Brain microvascular endothelial cell (primary cell): ENCODE measurements around the gene TMEM106B.
A peak's percentile ranks its signal among the peaks of the same experiment; 100 is the strongest.
"Not testable (repeated sequence)": the region's sequence is repeated elsewhere in the genome, so short reads cannot be mapped to it uniquely, and the experiment has no call there.

Source experiments
- DNase-seq: peaks from one replicate; pipeline ENCODE4 v3.0.0-alpha.2; 2020
- H3K27ac ChIP-seq: fragments of 250-450 bp; sonication (Bioruptor Pico); 2 replicates; pipeline ENCODE4 v1.5.1; 2020; ENCODE audit warnings: mild to moderate bottlenecking, moderate library complexity
- H3K27me3 ChIP-seq: fragments of 250-450 bp; sonication (Bioruptor Pico); replicated peaks from 2 replicates; pipeline ENCODE4 v1.5.1; 2020; ENCODE audit warnings: mild to moderate bottlenecking
- H3K36me3 ChIP-seq: fragments of 250-450 bp; sonication (Bioruptor Pico); replicated peaks from 2 replicates; pipeline ENCODE4 v1.5.1; 2020; ENCODE audit warnings: mild to moderate bottlenecking
- H3K4me3 ChIP-seq: 2 replicates; pipeline ENCODE4 v1.5.1; 2011; ENCODE audit warnings: low read depth, mild to moderate bottlenecking, control low read depth, low read length, moderate library complexity
- CTCF ChIP-seq: IDR thresholded peaks from 2 replicates; pipeline ENCODE4 v1.5.1; 2011; ENCODE audit warnings: low read depth, mild to moderate bottlenecking, moderate library complexity, low read length, control low read depth, inconsistent platforms; ENCODE audit errors: missing control alignments
- in situ Hi-C: cut with HindIII; loops from 2 replicates; pipeline ENCODE4 v1.10.0; 2017; ENCODE audit warnings: low sequenced_read_pairs, low pct_ligation_motif_present

The TMEM106B gene

DNA sequence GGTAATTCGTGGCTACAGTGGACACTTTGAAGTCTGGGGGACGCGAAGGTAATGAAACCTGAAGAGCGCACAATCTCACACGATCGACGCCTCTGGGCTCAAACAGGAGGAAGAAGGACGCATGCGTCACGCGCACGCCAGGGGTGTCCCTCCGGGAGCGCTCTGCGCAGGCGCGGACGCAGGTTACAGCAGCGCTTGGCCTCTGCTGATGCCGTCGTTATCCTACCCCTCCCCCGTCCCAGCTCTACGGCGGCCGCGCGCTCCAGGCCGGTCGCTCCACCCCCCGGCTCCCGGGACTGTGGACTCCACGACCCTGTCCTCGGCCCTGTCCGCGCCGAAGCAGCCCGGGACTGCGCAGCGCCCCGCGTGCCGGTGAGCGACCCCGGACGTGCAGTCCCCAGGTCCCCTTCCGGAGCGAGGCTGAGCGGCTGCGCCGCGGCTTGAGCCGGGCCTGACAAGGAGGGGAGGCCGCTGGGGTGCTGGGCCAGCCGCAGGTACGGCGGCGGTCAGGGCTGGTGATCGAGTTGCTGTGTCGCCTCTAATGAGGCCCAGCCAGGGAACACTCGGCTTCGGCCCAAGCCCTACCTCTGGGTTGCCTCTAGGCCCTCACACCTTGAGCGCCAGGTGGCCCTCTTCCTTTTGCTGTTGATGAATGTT lies at the start of gene TMEM106B:
TMEM106B (plus strand) TSS at position 241 of the 657 bp plus-strand sequence. CDS start 3,517 bp downstream, outside the sequence.
- H3K36me3 ChIP-seq = no peaks in the 10 kb centered on the region
- peak within 1 kb of the TSS; percentile 79 for H3K4me3 ChIP-seq
- peak; percentile 14 for TF ChIP-seq CTCF
- peak within 1 kb of the TSS; percentile 82 for H3K27ac ChIP-seq
- H3K27me3 ChIP-seq = no peaks in the 10 kb centered on the region
- DNase-seq = peak; percentile 91
- in situ Hi-C loops = no loop called here

GRCh38 chr7:12162415-12163113 lies 48.5 kb upstream of the TMEM106B start:
- in situ Hi-C loops = no loop called here
- TF ChIP-seq CTCF = no peak
- Histone ChIP-seq H3K4me3 (no peak overlapping the region), H3K27ac (no peak overlapping the region), H3K27me3 (no peaks in the 10 kb centered on the region), H3K36me3 (no peaks in the 10 kb centered on the region)
- peak; percentile 58 for DNase-seq

DNA sequence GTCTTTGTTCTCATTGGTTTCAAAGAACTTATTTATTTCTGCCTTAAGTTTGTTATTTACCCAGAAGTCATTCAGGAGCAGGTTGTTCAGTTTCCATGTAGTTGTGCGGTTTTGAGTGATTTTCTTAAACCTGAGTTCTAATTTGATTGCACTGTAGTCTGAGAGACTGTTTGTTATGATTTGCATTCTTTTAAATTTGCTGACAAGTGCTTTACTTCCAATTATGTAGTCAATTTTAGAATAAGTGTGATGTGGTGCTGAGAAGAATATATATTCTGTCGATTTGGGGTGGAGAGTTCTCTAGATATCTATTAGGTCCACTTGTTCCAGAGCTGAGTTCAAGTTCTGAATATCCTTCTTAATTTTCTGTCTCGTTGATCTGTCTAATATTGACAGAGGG lies 43.0 kb upstream of the TMEM106B start:
- H3K36me3 ChIP-seq, H3K27me3 ChIP-seq, H3K27ac ChIP-seq, in situ Hi-C loops, DNase-seq, H3K4me3 ChIP-seq: not testable (repeated sequence)

- DNase-seq, H3K4me3 ChIP-seq, in situ Hi-C loops, H3K27me3 ChIP-seq, H3K27ac ChIP-seq, H3K36me3 ChIP-seq: not testable (repeated sequence)
Observed at GRCh38 chr7:12169981-12170820, 40.9 kb upstream of the TMEM106B start.

DNA sequence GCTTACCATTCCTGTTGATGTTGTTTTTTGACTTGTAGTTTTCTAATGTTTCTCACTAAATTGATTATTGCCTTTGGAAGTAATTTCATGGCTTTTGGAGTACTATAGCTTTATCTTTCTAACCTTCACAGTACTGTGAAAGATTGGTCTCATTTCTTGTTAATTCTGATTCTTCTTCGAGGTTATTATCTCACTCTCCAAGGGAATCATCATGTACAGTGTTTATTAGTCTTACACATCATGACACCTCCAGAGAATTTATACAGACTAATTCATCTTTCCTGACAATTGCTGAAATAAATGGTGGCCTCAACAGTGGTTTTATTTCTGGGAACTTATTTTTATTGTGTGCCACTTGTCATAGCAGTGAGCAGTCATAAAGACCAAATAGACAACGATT lies 37.4 kb upstream of the TMEM106B start:
- Histone ChIP-seq H3K27ac (no peak overlapping the region), H3K36me3 (no peaks in the 10 kb centered on the region), H3K4me3 (no peak overlapping the region), H3K27me3 (no peaks in the 10 kb centered on the region)
- in situ Hi-C loops = no loop called here
- no peak for TF ChIP-seq CTCF
- DNase-seq = no peak

DNA sequence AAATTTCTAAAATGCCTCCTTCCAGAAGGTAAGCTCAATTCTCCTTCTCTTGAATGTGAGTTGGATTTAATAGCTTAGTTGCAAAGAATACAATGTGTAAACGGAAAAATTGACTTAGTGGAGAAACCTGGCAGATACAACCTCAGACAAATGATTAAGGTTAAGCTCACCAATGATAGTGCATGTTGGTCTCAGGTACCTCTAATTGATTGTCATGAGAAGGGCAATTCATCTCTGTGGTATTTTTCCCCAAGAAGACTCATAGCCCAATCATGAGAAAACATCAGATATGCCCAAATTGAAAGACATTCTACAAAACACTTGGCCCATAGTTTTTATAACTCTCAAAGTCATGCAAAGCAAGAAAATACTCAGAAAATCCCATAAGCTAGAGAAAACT lies 36.2 kb upstream of the TMEM106B start:
- in situ Hi-C loops = no loop called here
- no peaks in the 10 kb centered on the region for H3K27me3 ChIP-seq
- no peak for TF ChIP-seq CTCF
- DNase-seq = no peak
- H3K4me3 ChIP-seq = no peak overlapping the region
- no peaks in the 10 kb centered on the region for H3K36me3 ChIP-seq
- no peak overlapping the region for H3K27ac ChIP-seq
